ENCODE results near the gene EIF2B4. TPM values are rescaled to one million over a fixed set of nuclear protein-coding genes. Genes with fewer than 3 reads are reported as not detected.

EIF2B4 gene
- total and polyA plus RNA-seq, 2 of the 13 experiments (the other 11 are each of a cell fraction or from before 2014, with no cell fraction given), result 91.5 to 96.4 TPM

GRCh38 chr2:27356382-27357181 is 13.6 kb downstream of the EIF2B4 start, which contains the start of gene GTF3C2 (continued):
- peak; percentile 32; the same call in 1 of the 2 replicates for TF ChIP-seq ZNF615 (CRISPR knock-in tag; IDR thresholded peaks at IDR 0.05; ENCODE audit: borderline replicate concordance)
- 0 out of 2 replicates have a peak, but pooled peaks have one; percentile 13 for TF ChIP-seq GLI4 (CRISPR knock-in tag; IDR thresholded peaks at IDR 0.05; ENCODE audit: borderline replicate concordance)
- no peak for TF ChIP-seq KLF9 (CRISPR knock-in tag; IDR thresholded peaks at IDR 0.05; ENCODE audit: low read depth)
- peak; percentile 29; the same call in 1 of the 2 replicates for TF ChIP-seq ZBTB1 (CRISPR knock-in tag; IDR thresholded peaks at IDR 0.05; ENCODE audit: borderline replicate concordance)
- no peak; the same call in none of the 2 replicates for TF ChIP-seq HIVEP1 (CRISPR knock-in tag; IDR thresholded peaks at IDR 0.05)
- no peak for TF ChIP-seq NPAS2 (CRISPR knock-in tag; IDR thresholded peaks at IDR 0.05; ENCODE audit: borderline replicate concordance)
- TF ChIP-seq, protein P1, sequence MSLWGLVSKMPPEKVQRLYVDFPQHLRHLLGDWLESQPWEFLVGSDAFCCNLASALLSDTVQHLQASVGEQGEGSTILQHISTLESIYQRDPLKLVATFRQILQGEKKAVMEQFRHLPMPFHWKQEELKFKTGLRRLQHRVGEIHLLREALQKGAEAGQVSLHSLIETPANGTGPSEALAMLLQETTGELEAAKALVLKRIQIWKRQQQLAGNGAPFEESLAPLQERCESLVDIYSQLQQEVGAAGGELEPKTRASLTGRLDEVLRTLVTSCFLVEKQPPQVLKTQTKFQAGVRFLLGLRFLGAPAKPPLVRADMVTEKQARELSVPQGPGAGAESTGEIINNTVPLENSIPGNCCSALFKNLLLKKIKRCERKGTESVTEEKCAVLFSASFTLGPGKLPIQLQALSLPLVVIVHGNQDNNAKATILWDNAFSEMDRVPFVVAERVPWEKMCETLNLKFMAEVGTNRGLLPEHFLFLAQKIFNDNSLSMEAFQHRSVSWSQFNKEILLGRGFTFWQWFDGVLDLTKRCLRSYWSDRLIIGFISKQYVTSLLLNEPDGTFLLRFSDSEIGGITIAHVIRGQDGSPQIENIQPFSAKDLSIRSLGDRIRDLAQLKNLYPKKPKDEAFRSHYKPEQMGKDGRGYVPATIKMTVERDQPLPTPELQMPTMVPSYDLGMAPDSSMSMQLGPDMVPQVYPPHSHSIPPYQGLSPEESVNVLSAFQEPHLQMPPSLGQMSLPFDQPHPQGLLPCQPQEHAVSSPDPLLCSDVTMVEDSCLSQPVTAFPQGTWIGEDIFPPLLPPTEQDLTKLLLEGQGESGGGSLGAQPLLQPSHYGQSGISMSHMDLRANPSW (CRISPR knock-in tag; IDR thresholded peaks at IDR 0.05; ENCODE audit: borderline replicate concordance), result peak; percentile 99; the same call in 1 of the 2 replicates
- no peak for TF ChIP-seq CHCHD3 (CRISPR knock-in tag; IDR thresholded peaks at IDR 0.05)
- peak; percentile 61; the same call in 1 of the 2 replicates for TF ChIP-seq CEBPG (CRISPR knock-in tag; IDR thresholded peaks at IDR 0.05)
- no peak for TF ChIP-seq ZKSCAN5 (CRISPR knock-in tag; IDR thresholded peaks at IDR 0.05)
- peak; percentile 84; the same call in 1 of the 2 replicates for TF ChIP-seq CCDC6 (CRISPR knock-in tag; IDR thresholded peaks at IDR 0.05)
- TF ChIP-seq MYC (CRISPR knock-in tag; IDR thresholded peaks at IDR 0.05; ENCODE audit: borderline replicate concordance), result peak; percentile 96
- TF ChIP-seq ZBTB3 (CRISPR knock-in tag; IDR thresholded peaks at IDR 0.05; ENCODE audit: borderline replicate concordance, low read depth), result peak; percentile 97
- peak; percentile 89 for TF ChIP-seq ZNF333 (CRISPR knock-in tag; IDR thresholded peaks at IDR 0.05; ENCODE audit: borderline replicate concordance)
- peak; percentile 58 to 60 for TF ChIP-seq POLR2A (IDR thresholded peaks at IDR 0.05; ENCODE audit: insufficient read depth in 1 of 2, low read depth in 2 of 2, low read length in 2 of 2)
- TF ChIP-seq FOXM1 (CRISPR knock-in tag; IDR thresholded peaks at IDR 0.05), result no peak
- peak; percentile 47 for TF ChIP-seq GATAD2A (CRISPR knock-in tag; IDR thresholded peaks at IDR 0.05)
- no peak for TF ChIP-seq NR2F2 (IDR thresholded peaks at IDR 0.05; ENCODE audit: borderline replicate concordance, low read depth)
- TF ChIP-seq SMAD3 (CRISPR knock-in tag; IDR thresholded peaks at IDR 0.05), result peak; percentile 87
- TF ChIP-seq ZFYVE20 (CRISPR knock-in tag; IDR thresholded peaks at IDR 0.05; ENCODE audit: borderline replicate concordance, low read depth), result no peak
- TF ChIP-seq ZNF383 (CRISPR knock-in tag; IDR thresholded peaks at IDR 0.05; ENCODE audit: borderline replicate concordance), result no peak
- TF ChIP-seq ZNF782 (CRISPR knock-in tag; IDR thresholded peaks at IDR 0.05; ENCODE audit: borderline replicate concordance), result peak; percentile 78
- TF ChIP-seq ZSCAN12 (CRISPR knock-in tag; IDR thresholded peaks at IDR 0.05), result peak; percentile 98; the same call in 1 of the 2 replicates
- no peak for TF ChIP-seq ZSCAN30 (CRISPR knock-in tag; IDR thresholded peaks at IDR 0.05)
- no peak for TF ChIP-seq HNRNPK (IDR thresholded peaks at IDR 0.05; ENCODE audit: low read depth, low read length, poor library complexity, severe bottlenecking)
- 0 out of 2 replicates have a peak, but pooled peaks have one; percentile 55 for TF ChIP-seq CC2D1A (CRISPR knock-in tag; IDR thresholded peaks at IDR 0.05)
- TF ChIP-seq PCBP1 (IDR thresholded peaks at IDR 0.05; ENCODE audit: borderline replicate concordance, low read depth, low read length), result peak; percentile 92; the same call in 1 of the 2 replicates
- 0 out of 2 replicates have a peak, but pooled peaks have one; percentile 55 for TF ChIP-seq ZFP82 (CRISPR knock-in tag; IDR thresholded peaks at IDR 0.05; ENCODE audit: borderline replicate concordance)
- TF ChIP-seq ZNF207 (IDR thresholded peaks at IDR 0.05; ENCODE audit: borderline replicate concordance), result no peak
